Mammary epithelial cell (primary cell): ENCODE measurements around the gene SLC36A2.

Experiments used
- EZH2 ChIP-seq: IDR thresholded peaks from 2 replicates; pipeline ENCODE4 v1.6.1; 2012; ENCODE audit warnings: low read length, inconsistent platforms, borderline replicate concordance
- TF ChIP-seq, protein P1 (sequence below), 2 donors: IDR thresholded peaks in 1 of 2; conservative IDR thresholded peaks in 1 of 2; 2 replicates each; pipeline ENCODE4 v1.5.1; 2011 to 2012; ENCODE audit warnings: inconsistent platforms in 2 of 2, low read length in 2 of 2, mild to moderate bottlenecking in 2 of 2, control low read depth in 1 of 2, low read depth in 1 of 2; ENCODE audit not compliant: insufficient read depth in 1 of 2; ENCODE audit errors: extremely low read depth in 1 of 2

DNA sequence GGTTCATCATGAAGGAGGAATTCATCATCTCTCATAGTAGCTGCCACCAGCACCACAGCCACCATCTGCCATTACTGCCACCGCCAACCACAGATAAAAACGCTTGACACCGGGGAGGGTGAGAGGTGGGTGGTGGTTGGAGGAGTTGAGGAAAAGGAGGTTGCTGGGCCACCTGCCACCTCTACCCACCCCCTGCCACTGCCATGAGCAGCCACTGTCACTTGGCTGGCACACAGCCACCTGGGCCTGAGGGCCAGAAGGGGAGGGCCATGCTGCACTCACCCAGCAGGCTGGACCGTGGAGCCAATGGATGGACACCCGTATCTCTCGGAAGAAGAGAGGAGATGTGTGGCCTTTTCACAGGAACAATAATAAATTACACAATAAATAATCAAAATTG, 31.3 kb upstream of the SLC36A2 start:
- TF ChIP-seq, protein P1, sequence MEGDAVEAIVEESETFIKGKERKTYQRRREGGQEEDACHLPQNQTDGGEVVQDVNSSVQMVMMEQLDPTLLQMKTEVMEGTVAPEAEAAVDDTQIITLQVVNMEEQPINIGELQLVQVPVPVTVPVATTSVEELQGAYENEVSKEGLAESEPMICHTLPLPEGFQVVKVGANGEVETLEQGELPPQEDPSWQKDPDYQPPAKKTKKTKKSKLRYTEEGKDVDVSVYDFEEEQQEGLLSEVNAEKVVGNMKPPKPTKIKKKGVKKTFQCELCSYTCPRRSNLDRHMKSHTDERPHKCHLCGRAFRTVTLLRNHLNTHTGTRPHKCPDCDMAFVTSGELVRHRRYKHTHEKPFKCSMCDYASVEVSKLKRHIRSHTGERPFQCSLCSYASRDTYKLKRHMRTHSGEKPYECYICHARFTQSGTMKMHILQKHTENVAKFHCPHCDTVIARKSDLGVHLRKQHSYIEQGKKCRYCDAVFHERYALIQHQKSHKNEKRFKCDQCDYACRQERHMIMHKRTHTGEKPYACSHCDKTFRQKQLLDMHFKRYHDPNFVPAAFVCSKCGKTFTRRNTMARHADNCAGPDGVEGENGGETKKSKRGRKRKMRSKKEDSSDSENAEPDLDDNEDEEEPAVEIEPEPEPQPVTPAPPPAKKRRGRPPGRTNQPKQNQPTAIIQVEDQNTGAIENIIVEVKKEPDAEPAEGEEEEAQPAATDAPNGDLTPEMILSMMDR (conservative IDR thresholded peaks at IDR 0.05 in 1 of 2, IDR thresholded peaks at IDR 0.05 in 1 of 2; ENCODE audit: extremely low read depth in 1 of 2, insufficient read depth in 1 of 2, low read depth in 1 of 2, low read length in 2 of 2): no peak
- no peak for TF ChIP-seq EZH2
